ENCODE data around the gene ADCK1.
"Not testable (repeated sequence)": the region's sequence is repeated elsewhere in the genome, so short reads cannot be mapped to it uniquely, and the experiment has no call there.

ADCK1 gene

GRCh38 chr14:77809011-77809410 is 9.1 kb downstream of the ADCK1 start:
- H3K9me3 ChIP-seq (ENCODE audit: insufficient read depth, low read length) = no peaks in the 10 kb centered on the region
- H3K36me3 ChIP-seq (ENCODE audit: insufficient read depth, insufficient read length, low read length) = no peaks in the 10 kb centered on the region
- H3K4me1 ChIP-seq (ENCODE audit: insufficient read depth, insufficient read length) = no peaks in the 10 kb centered on the region
- H3K4me3 ChIP-seq (ENCODE audit: insufficient read length, low read depth) = no peak overlapping the region
- TF ChIP-seq SUZ12 (IDR thresholded peaks at IDR 0.05; ENCODE audit: extremely low read depth, insufficient read depth, insufficient read length) (no peak), ZNF274 (IDR thresholded peaks at IDR 0.05; ENCODE audit: low read depth, low read length) (no peak), YY1 (IDR thresholded peaks at IDR 0.05; ENCODE audit: insufficient read depth, insufficient read length) (no peak)
- DNase-seq (ENCODE audit: low read depth, low spot score) = no peak
- no peaks in the 10 kb centered on the region for H3K27me3 ChIP-seq (ENCODE audit: insufficient read depth, insufficient read length)
- no peak overlapping the region for H3K9ac ChIP-seq (ENCODE audit: insufficient read length, low read depth)

- Histone ChIP-seq H3K36me3 (ENCODE audit: insufficient read depth, insufficient read length, low read length) (no peaks in the 10 kb centered on the region), H3K4me3 (ENCODE audit: insufficient read length, low read depth) (no peak overlapping the region), H3K9me3 (ENCODE audit: insufficient read depth, low read length) (no peaks in the 10 kb centered on the region), H3K27me3 (ENCODE audit: insufficient read depth, insufficient read length) (no peaks in the 10 kb centered on the region), H3K9ac (ENCODE audit: insufficient read length, low read depth) (no peak overlapping the region), H3K4me1 (ENCODE audit: insufficient read depth, insufficient read length) (no peaks in the 10 kb centered on the region)
- TF ChIP-seq SUZ12 (IDR thresholded peaks at IDR 0.05; ENCODE audit: extremely low read depth, insufficient read depth, insufficient read length) = no peak
- TF ChIP-seq ZNF274 (IDR thresholded peaks at IDR 0.05; ENCODE audit: low read depth, low read length) = no peak
- TF ChIP-seq YY1 (IDR thresholded peaks at IDR 0.05; ENCODE audit: insufficient read depth, insufficient read length) = no peak
- DNase-seq (ENCODE audit: low read depth, low spot score) = no peak
These were observed 12.1 kb downstream of the ADCK1 start for GRCh38 chr14:77812028-77812427.

GRCh38 chr14:77812682-77813081 is 12.8 kb downstream of the ADCK1 start:
- not testable (repeated sequence) for H3K36me3 ChIP-seq (ENCODE audit: insufficient read depth, insufficient read length, low read length); H3K4me1 ChIP-seq (ENCODE audit: insufficient read depth, insufficient read length); H3K4me3 ChIP-seq (ENCODE audit: insufficient read length, low read depth); H3K27me3 ChIP-seq (ENCODE audit: insufficient read depth, insufficient read length); DNase-seq (ENCODE audit: low read depth, low spot score); H3K9me3 ChIP-seq (ENCODE audit: insufficient read depth, low read length); H3K9ac ChIP-seq (ENCODE audit: insufficient read length, low read depth)

- DNase-seq (ENCODE audit: low read depth, low spot score) = no peak
- Histone ChIP-seq H3K4me3 (ENCODE audit: insufficient read length, low read depth) (no peak overlapping the region), H3K27me3 (ENCODE audit: insufficient read depth, insufficient read length) (no peaks in the 10 kb centered on the region), H3K4me1 (ENCODE audit: insufficient read depth, insufficient read length) (no peaks in the 10 kb centered on the region), H3K9ac (ENCODE audit: insufficient read length, low read depth) (no peak overlapping the region), H3K9me3 (ENCODE audit: insufficient read depth, low read length) (no peaks in the 10 kb centered on the region), H3K36me3 (ENCODE audit: insufficient read depth, insufficient read length, low read length) (peaks cover 19% of the 10 kb centered on the region)
- no peak for TF ChIP-seq ZNF274 (IDR thresholded peaks at IDR 0.05; ENCODE audit: low read depth, low read length)
- TF ChIP-seq YY1 (IDR thresholded peaks at IDR 0.05; ENCODE audit: insufficient read depth, insufficient read length) = no peak
- no peak for TF ChIP-seq SUZ12 (IDR thresholded peaks at IDR 0.05; ENCODE audit: extremely low read depth, insufficient read depth, insufficient read length)
These were observed 22.4 kb downstream of the ADCK1 start for GRCh38 chr14:77822307-77822706.

GRCh38 chr14:77822741-77823140 is 22.8 kb downstream of the ADCK1 start:
- H3K4me1 ChIP-seq (ENCODE audit: insufficient read depth, insufficient read length) = no peaks in the 10 kb centered on the region
- no peak overlapping the region for H3K4me3 ChIP-seq (ENCODE audit: insufficient read length, low read depth)
- DNase-seq (ENCODE audit: low read depth, low spot score) = no peak
- no peaks in the 10 kb centered on the region for H3K9me3 ChIP-seq (ENCODE audit: insufficient read depth, low read length)
- no peak overlapping the region for H3K9ac ChIP-seq (ENCODE audit: insufficient read length, low read depth)
- peaks cover 19% of the 10 kb centered on the region for H3K36me3 ChIP-seq (ENCODE audit: insufficient read depth, insufficient read length, low read length)
- TF ChIP-seq YY1 (IDR thresholded peaks at IDR 0.05; ENCODE audit: insufficient read depth, insufficient read length) (no peak), SUZ12 (IDR thresholded peaks at IDR 0.05; ENCODE audit: extremely low read depth, insufficient read depth, insufficient read length) (no peak), ZNF274 (IDR thresholded peaks at IDR 0.05; ENCODE audit: low read depth, low read length) (no peak)
- H3K27me3 ChIP-seq (ENCODE audit: insufficient read depth, insufficient read length) = no peaks in the 10 kb centered on the region

GRCh38 chr14:77823378-77823777 is 23.5 kb downstream of the ADCK1 start:
- Histone ChIP-seq H3K36me3 (ENCODE audit: insufficient read depth, insufficient read length, low read length) (peaks cover 19% of the 10 kb centered on the region), H3K9ac (ENCODE audit: insufficient read length, low read depth) (no peak overlapping the region), H3K4me1 (ENCODE audit: insufficient read depth, insufficient read length) (no peaks in the 10 kb centered on the region), H3K9me3 (ENCODE audit: insufficient read depth, low read length) (no peaks in the 10 kb centered on the region), H3K4me3 (ENCODE audit: insufficient read length, low read depth) (no peak overlapping the region), H3K27me3 (ENCODE audit: insufficient read depth, insufficient read length) (no peaks in the 10 kb centered on the region)
- no peak for DNase-seq (ENCODE audit: low read depth, low spot score)
- TF ChIP-seq SUZ12 (IDR thresholded peaks at IDR 0.05; ENCODE audit: extremely low read depth, insufficient read depth, insufficient read length) (no peak), YY1 (IDR thresholded peaks at IDR 0.05; ENCODE audit: insufficient read depth, insufficient read length) (no peak), ZNF274 (IDR thresholded peaks at IDR 0.05; ENCODE audit: low read depth, low read length) (no peak)

GRCh38 chr14:77825895-77826519 is 26.1 kb downstream of the ADCK1 start:
- Histone ChIP-seq H3K36me3 (ENCODE audit: insufficient read depth, insufficient read length, low read length) (peaks cover 3% of the 10 kb centered on the region), H3K9ac (ENCODE audit: insufficient read length, low read depth) (no peak overlapping the region)

More at GRCh38 chr14:77825895-77826519, 26.1 kb downstream of the ADCK1 start:
- no peaks in the 10 kb centered on the region for H3K4me1 ChIP-seq (ENCODE audit: insufficient read depth, insufficient read length)
- TF ChIP-seq SUZ12 (IDR thresholded peaks at IDR 0.05; ENCODE audit: extremely low read depth, insufficient read depth, insufficient read length) = no peak
- TF ChIP-seq YY1 (IDR thresholded peaks at IDR 0.05; ENCODE audit: insufficient read depth, insufficient read length) = no peak
- no peak for TF ChIP-seq ZNF274 (IDR thresholded peaks at IDR 0.05; ENCODE audit: low read depth, low read length)
- H3K27me3 ChIP-seq (ENCODE audit: insufficient read depth, insufficient read length) = no peaks in the 10 kb centered on the region
- no peaks in the 10 kb centered on the region for H3K9me3 ChIP-seq (ENCODE audit: insufficient read depth, low read length)
- DNase-seq (ENCODE audit: low read depth, low spot score) = no peak
- H3K4me3 ChIP-seq (ENCODE audit: insufficient read length, low read depth) = no peak overlapping the region

All from NT2/D1 (cell line).